ENCODE results near the gene KPNB1. TPM values are rescaled to one million over a fixed set of nuclear protein-coding genes. Genes with fewer than 3 reads are reported as not detected.

Gene KPNB1
- polyA plus RNA-seq, 1 donor from 2014 or later: 117 TPM

GRCh38 chr17:47729476-47729875 is 79.8 kb downstream of the KPNB1 start:
- TF ChIP-seq REST (IDR thresholded peaks at IDR 0.05; ENCODE audit: borderline replicate concordance) (no peak), MXI1 (conservative IDR thresholded peaks at IDR 0.05; ENCODE audit: poor library complexity, severe bottlenecking) (no peak), POLR2AphosphoS5 (IDR thresholded peaks at IDR 0.05) (no peak), RAD21 (conservative IDR thresholded peaks at IDR 0.05) (no peak), CTCF (IDR thresholded peaks at IDR 0.05; ENCODE audit: poor library complexity, severe bottlenecking) (no peak), EZH2 (IDR thresholded peaks at IDR 0.05; ENCODE audit: borderline replicate concordance, insufficient read depth, low read length, poor library complexity, severe bottlenecking) (no peak), TAF1 (IDR thresholded peaks at IDR 0.05; ENCODE audit: low read depth) (no peak), SMC3 (conservative IDR thresholded peaks at IDR 0.05; ENCODE audit: poor library complexity) (no peak), EP300 (conservative IDR thresholded peaks at IDR 0.05; ENCODE audit: poor library complexity, severe bottlenecking) (no peak)
- Histone ChIP-seq H3K4me3 (ENCODE audit: low read length) (no peak overlapping the region), H2AFZ (ENCODE audit: low read depth, low read length) (no peak overlapping the region), H3K9ac (ENCODE audit: low read length) (no peak overlapping the region), H3F3A (ENCODE audit: insufficient read depth, low read length, poor library complexity, severe bottlenecking) (no peaks in the 10 kb centered on the region), H3K9me3 (ENCODE audit: low read length) (no peaks in the 10 kb centered on the region), H3K27me3 (ENCODE audit: insufficient read depth, low read depth, low read length) (peaks cover 36% of the 10 kb centered on the region), H3K4me2 (ENCODE audit: low read length) (no peak overlapping the region), H4K20me1 (ENCODE audit: insufficient read depth) (no peaks in the 10 kb centered on the region), H3K36me3 (ENCODE audit: insufficient read depth, low read length) (no peaks in the 10 kb centered on the region), H3K27ac (ENCODE audit: low read length) (no peak overlapping the region), H3K79me2 (replicated peaks; ENCODE audit: insufficient read depth, low read length) (no peaks in the 10 kb centered on the region), H3K9me2 (ENCODE audit: insufficient read depth, low read length) (no peaks in the 10 kb centered on the region)

- Histone ChIP-seq H3K27ac (ENCODE audit: low read length) (no peak overlapping the region), H3K79me2 (replicated peaks; ENCODE audit: insufficient read depth, low read length) (no peaks in the 10 kb centered on the region), H3F3A (ENCODE audit: insufficient read depth, low read length, poor library complexity, severe bottlenecking) (no peaks in the 10 kb centered on the region), H3K27me3 (ENCODE audit: insufficient read depth, low read depth, low read length) (peaks cover 48% of the 10 kb centered on the region), H2AFZ (ENCODE audit: low read depth, low read length) (no peak overlapping the region), H3K36me3 (ENCODE audit: insufficient read depth, low read length) (no peaks in the 10 kb centered on the region), H4K20me1 (ENCODE audit: insufficient read depth) (no peaks in the 10 kb centered on the region), H3K4me3 (ENCODE audit: low read length) (no peak overlapping the region), H3K9me3 (ENCODE audit: low read length) (no peaks in the 10 kb centered on the region), H3K9ac (ENCODE audit: low read length) (no peak overlapping the region), H3K4me2 (ENCODE audit: low read length) (no peak overlapping the region), H3K9me2 (ENCODE audit: insufficient read depth, low read length) (no peaks in the 10 kb centered on the region)
- no peak for TF ChIP-seq REST (IDR thresholded peaks at IDR 0.05; ENCODE audit: borderline replicate concordance)
Measured at GRCh38 chr17:47730681-47731080, 81.0 kb downstream of the KPNB1 start.
